Mesodermal cell (in vitro differentiated cells): ENCODE data around the gene ACTMAP.
"Not testable (repeated sequence)": the region's sequence is repeated elsewhere in the genome, so short reads cannot be mapped to it uniquely, and the experiment has no call there.

Source experiments
- H3K27ac ChIP-seq: 2 replicates; pipeline ENCODE4 v1.7.0; 2013; ENCODE audit warnings: mild to moderate bottlenecking, low read depth, low read length, moderate library complexity; ENCODE audit not compliant: severe bottlenecking
- H3K36me3 ChIP-seq: 2 replicates; pipeline ENCODE4 v1.7.1; 2013; ENCODE audit warnings: mild to moderate bottlenecking, low read length, moderate library complexity; ENCODE audit not compliant: control insufficient read depth, insufficient read depth
- H3K4me1 ChIP-seq: one replicate; pipeline ENCODE4 v1.7.1; 2013; ENCODE audit warnings: mild to moderate bottlenecking, low read length; ENCODE audit not compliant: insufficient read depth, control insufficient read depth, poor library complexity, severe bottlenecking
- H3K4me3 ChIP-seq: 2 replicates; pipeline ENCODE4 v1.7.0; 2013; ENCODE audit warnings: low read length, control low read depth, mild to moderate bottlenecking; ENCODE audit not compliant: insufficient read depth, poor library complexity, severe bottlenecking; ENCODE audit errors: extremely low read depth
- H3K9me3 ChIP-seq: 2 replicates; pipeline ENCODE4 v1.7.1; 2013; ENCODE audit warnings: mild to moderate bottlenecking, low read length, moderate library complexity; ENCODE audit not compliant: control insufficient read depth
- WGBS, 2 experiments: methylation state at CpG; one replicate each; pipeline ENCODE4 v1.1.5; 2013; ENCODE audit warnings: missing lambda C conversion rate in 2 of 2; ENCODE audit not compliant: insufficient coverage in 2 of 2; 5-methylcytosine and 5-hydroxymethylcytosine counted together

The ACTMAP gene

GRCh38 chr19:40732304-40732703 lies 18.0 kb downstream of the ACTMAP start:
- WGBS, 2 experiments = 94 to 100% methylated on average over 3 to 8 of the region's 16 CpGs
- peaks cover 98% of the 10 kb centered on the region for H3K36me3 ChIP-seq
- not testable (repeated sequence) for H3K4me3 ChIP-seq, H3K4me1 ChIP-seq, H3K9me3 ChIP-seq, H3K27ac ChIP-seq

- 92 to 94% methylated on average over 3 to 5 of the region's 5 CpGs for WGBS, 2 experiments
- H3K27ac ChIP-seq, H3K4me1 ChIP-seq, H3K4me3 ChIP-seq, H3K9me3 ChIP-seq: not testable (repeated sequence)
- peaks cover 96% of the 10 kb centered on the region for H3K36me3 ChIP-seq
Observed at GRCh38 chr19:40730065-40730464, 20.2 kb downstream of the ACTMAP start.

DNA sequence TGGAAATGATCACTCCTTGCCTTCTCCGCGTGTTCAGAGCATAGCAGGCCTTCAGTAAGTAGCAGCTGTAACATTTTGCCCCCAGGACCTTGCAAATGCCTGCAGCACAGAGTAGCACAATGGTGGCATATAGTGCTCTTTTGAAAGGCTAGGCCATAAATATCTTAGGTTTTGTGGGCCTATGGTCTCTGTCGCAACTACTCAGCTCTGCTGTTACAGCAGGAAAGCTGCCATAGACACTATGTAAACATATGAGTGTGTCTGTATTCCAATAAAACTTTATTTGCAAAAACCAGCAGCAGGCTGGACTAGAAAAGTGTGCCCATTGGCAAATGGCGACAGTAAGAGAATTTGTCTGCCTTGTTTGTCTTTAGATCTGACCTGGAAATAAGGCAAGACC lies 24.0 kb downstream of the ACTMAP start:
- Histone ChIP-seq H3K27ac (no peak overlapping the region), H3K4me1 (no peaks in the 10 kb centered on the region), H3K36me3 (peaks cover 85% of the 10 kb centered on the region), H3K4me3 (no peak overlapping the region), H3K9me3 (no peaks in the 10 kb centered on the region)
- 98 to 100% methylated on average over 1 to 3 of the region's 4 CpGs for WGBS, 2 experiments

DNA sequence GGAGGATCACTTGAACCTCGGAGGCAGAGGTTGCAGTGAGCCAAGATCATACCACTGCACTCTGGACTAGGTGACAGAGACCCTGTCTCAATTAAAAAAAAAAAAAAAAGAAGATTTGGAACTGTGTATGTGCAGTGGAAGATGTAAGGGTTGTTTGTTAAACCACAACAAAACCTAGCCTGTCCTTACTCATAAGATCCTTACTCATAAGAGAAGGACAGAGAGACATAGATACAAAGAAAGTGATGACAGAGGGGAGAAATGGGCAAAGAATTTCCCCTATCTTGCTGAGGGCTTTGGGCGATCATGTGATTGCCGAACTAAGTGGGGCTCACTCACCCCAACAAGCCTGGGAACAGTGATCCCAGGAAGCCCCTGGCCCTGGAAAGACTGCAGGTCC lies 25.4 kb downstream of the ACTMAP start:
- Histone ChIP-seq H3K36me3 (peaks cover 78% of the 10 kb centered on the region), H3K4me3 (no peak overlapping the region), H3K9me3 (no peaks in the 10 kb centered on the region), H3K4me1 (peaks cover 5% of the 10 kb centered on the region), H3K27ac (no peak overlapping the region)
- WGBS, 2 experiments = 89 to 100% methylated on average over 3 of the region's 3 CpGs

DNA sequence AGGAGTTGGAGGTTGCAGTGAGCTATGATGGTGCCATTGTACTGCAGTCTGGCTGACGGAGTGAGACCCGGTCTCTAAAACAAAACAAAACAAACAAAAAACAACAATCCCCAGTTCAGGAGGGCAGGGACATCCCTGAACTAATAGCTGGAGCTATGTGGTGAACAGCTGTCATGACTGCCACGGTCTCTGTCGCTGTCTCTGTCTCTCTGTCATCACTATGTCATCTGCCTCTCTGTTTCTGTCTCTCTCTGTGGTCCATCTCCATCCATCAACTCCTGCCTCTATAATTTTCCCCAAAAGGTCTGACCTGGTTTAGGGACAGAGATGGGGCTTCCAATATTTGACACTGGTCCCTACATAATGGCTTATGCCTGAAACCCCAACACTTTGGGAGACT lies 26.0 kb downstream of the ACTMAP start:
- peaks cover 73% of the 10 kb centered on the region for H3K36me3 ChIP-seq
- H3K9me3 ChIP-seq = no peaks in the 10 kb centered on the region
- H3K4me1 ChIP-seq = peaks cover 5% of the 10 kb centered on the region
- no peak overlapping the region for H3K4me3 ChIP-seq
- 92 to 100% methylated on average over 2 to 3 of the region's 4 CpGs for WGBS, 2 experiments
- H3K27ac ChIP-seq = no peak overlapping the region

DNA sequence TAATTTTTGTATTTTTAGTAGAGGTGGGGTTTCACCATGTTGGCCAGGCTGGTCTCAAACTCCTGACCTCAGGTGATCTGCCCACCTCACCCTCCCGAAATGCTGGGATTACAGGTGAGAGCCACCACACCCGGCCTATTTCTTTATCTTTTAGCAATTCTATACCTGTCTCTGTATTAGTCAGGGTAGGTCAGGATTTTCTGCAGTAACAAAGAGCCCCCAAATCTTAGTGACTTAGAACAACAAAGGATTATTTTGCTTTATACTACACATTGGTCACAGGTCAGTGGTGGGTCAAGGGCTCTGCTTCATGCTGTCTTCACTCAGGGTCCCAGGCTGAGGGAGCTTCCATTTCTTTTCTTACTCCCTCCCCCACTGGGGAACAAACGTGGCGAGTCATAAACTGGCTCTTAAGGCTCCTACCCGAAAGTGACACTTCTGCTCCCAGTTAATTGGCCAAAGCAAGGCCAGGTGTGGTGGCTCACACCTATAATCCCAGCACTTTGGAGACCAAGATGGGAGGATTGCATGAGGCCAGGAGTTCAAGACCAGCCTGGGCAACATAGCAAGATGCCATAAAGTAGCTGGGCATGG lies 26.5 kb downstream of the ACTMAP start:
- Histone ChIP-seq H3K4me1 (peaks cover 5% of the 10 kb centered on the region), H3K4me3 (no peak overlapping the region), H3K36me3 (peaks cover 68% of the 10 kb centered on the region), H3K9me3 (no peaks in the 10 kb centered on the region), H3K27ac (no peak overlapping the region)
- 81 to 100% methylated on average over 3 of the region's 5 CpGs for WGBS, 2 experiments

DNA sequence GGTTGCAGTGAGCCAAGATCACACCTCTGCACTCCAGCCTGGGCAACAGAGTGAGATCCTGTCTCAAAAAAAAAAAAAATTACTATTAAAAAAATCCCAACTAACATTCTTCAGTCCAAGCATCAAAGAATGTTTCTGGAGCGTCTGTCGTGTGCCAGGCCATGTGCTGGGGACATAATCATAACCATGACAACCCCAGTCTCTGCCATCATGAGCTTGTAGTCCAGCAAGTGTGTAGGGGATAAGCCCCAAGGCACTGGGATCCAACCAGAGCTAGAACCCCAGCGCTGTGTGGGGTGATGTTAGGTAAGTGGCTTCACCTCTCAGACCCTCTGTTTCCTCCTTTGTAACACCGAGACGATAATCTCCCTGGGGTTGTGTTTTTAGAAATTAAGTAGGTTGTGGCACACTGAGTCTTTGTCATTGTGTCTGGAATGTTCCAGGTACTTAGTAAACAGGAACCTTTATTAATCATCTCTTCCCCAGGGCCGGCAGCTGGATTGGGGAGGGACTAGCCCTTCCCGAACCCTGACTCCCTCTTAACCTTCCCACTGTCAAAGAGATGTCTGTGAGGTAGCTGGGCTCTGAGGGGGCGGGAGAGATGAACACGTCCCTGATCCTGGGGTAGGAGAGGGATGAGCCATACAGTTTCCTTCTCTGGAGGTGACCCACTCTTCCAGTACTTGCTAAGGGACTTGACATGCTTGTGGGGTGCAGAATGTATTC lies 28.2 kb downstream of the ACTMAP start:
- Histone ChIP-seq H3K27ac (no peak overlapping the region), H3K4me1 (peaks cover 8% of the 10 kb centered on the region), H3K9me3 (no peaks in the 10 kb centered on the region), H3K4me3 (no peak overlapping the region), H3K36me3 (peaks cover 53% of the 10 kb centered on the region)
- WGBS, 2 experiments = 83 to 100% methylated on average over 2 of the region's 9 CpGs

GRCh38 chr19:40721140-40721486 lies 29.2 kb downstream of the ACTMAP start:
- H3K27ac ChIP-seq = no peak overlapping the region
- no peaks in the 10 kb centered on the region for H3K9me3 ChIP-seq
- H3K4me1 ChIP-seq = peaks cover 8% of the 10 kb centered on the region
- 83 to 86% methylated on average over 4 to 6 of the region's 6 CpGs for WGBS, 2 experiments
- no peak overlapping the region for H3K4me3 ChIP-seq
- peaks cover 45% of the 10 kb centered on the region for H3K36me3 ChIP-seq

- Histone ChIP-seq H3K27ac (no peak overlapping the region), H3K9me3 (no peaks in the 10 kb centered on the region), H3K4me3 (peak overlapping the region; percentile 76), H3K4me1 (peaks cover 9% of the 10 kb centered on the region), H3K36me3 (peaks cover 29% of the 10 kb centered on the region)
- 89 to 92% methylated on average over 4 to 5 of the region's 7 CpGs for WGBS, 2 experiments
Observed at GRCh38 chr19:40719414-40719894, 30.8 kb downstream of the ACTMAP start.

GRCh38 chr19:40718774-40719391 lies 31.4 kb downstream of the ACTMAP start:
- peak overlapping the region; percentile 6 for H3K27ac ChIP-seq
- WGBS, 2 experiments = 15 to 19% methylated on average over 13 to 15 of the region's 16 CpGs
- H3K4me3 ChIP-seq = peak overlapping the region; percentile 76
- H3K4me1 ChIP-seq = peaks cover 13% of the 10 kb centered on the region
- no peaks in the 10 kb centered on the region for H3K9me3 ChIP-seq
- peaks cover 25% of the 10 kb centered on the region for H3K36me3 ChIP-seq
